ENCODE results near the gene WNT10A.
"Not testable (repeated sequence)": the region's sequence is repeated elsewhere in the genome, so short reads cannot be mapped to it uniquely, and the experiment has no call there.

Gene WNT10A

DNA sequence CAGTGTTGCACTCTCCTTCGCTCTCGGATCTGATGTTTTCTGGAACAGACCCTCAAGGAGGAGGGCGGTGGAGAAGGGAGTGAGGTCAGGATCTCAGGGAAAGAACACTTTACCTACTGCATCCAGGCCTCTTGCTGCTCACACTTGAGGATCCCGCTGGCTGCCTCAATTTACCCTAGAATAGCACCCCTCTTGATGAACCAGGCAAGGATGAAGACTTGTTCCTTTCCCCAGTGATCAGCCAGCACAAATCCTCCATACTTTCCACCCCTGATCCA, 14.2 kb downstream of the WNT10A start:
- no peak for DNase-seq

DNA sequence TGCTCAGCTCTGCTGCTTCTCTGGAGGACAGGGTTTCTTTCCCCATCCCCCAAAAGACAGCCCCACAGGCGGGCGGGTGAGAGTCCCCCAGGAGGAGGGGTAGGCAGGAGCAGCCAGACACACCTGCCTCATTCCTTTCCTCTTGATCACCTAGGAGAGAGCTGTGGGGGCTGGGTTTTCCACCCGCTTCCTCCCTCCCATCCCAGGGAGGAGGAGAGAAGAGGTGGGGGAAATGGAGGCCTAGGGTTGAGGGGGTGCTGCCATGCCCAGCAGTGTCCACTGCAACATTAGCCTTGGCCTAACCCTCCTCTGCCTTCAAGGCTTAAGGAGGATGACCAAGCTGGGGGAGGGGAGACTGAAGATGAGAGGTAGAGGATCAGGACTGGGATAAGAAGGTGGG, 14.7 kb downstream of the WNT10A start:
- peak in 2 of 3 experiments; percentile 29 to 61 for DNase-seq

DNA sequence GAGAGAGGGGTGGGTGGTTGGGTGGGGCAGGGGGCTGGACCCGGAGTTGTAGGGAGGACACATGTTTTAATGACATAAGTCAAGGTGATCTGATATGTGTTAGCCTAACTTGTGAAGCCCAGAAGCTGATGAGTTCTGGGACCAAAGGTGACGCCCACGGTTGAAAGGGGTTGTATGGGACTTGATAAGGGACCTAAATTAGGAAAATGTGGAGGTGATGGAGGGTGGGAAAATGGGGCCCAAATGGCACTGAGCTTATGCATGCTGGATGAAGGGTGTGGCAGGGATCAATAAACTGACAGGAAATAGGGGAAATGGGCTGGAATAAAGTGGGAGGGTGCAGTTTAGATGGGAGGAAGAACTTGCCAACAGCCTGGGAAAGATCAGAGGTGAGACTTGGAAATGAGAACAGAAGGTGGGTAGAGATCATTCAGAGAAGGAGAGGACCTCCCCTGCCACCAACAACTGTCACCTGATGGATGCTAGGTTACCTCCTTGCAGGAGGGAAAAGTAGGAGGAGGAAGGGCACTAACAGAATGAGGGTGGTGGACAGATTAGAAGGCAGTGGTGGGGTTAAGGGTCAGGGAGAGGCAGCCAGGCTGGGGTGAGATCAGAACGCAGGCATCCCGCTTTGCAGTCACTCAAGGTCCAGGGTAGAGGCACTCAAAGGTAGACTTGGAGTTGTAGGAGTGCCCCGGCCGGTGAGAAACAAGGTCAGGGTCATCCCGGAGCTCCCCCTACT, 15.3 kb downstream of the WNT10A start:
- DNase-seq, result no peak

DNA sequence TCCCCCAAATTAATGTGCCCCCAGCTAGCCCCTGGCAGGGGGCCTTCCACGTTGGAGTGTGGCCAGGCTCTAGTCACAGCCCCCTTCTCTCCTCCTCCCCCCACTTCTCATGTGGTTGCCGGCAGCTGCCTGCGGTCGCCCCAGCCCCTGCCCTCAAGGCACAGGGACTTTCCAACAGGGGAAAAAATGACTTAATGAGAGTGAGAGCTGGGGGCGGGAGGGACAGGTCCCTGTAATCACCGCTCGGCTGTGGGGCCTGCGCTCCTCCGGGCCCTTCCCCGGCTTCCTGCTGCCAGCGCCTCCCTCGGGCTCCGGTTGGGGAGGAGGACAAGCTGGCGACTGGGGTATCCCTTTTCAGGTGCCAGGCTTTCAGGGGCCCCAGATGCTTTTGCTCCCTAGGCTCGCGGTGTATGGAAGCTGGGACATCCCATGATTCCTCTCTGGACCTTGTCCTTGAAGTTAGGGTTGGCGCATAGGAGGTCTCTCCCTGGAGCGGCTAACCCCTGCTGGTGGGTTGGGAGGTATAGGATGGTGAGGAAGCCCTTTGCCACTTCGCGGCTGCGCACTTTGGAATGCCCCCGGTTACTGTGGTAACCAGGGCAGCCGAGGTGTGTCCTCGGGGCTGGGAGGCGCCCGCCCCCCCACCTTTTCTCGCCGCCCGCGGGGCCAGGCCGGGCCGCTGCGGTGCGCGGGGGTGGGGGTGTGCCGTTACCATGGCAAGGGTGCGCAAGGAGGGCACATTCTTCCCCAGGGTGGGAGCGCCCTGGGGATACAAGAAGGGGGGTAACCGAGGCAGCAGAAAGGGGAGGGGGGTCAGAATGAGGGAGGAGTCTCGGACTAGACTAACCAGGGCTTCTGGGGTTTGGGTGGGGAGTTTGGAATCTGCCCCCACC, 16.1 kb downstream of the WNT10A start:
- DNase-seq, result peak; percentile 33 to 95 (median 91)

DNA sequence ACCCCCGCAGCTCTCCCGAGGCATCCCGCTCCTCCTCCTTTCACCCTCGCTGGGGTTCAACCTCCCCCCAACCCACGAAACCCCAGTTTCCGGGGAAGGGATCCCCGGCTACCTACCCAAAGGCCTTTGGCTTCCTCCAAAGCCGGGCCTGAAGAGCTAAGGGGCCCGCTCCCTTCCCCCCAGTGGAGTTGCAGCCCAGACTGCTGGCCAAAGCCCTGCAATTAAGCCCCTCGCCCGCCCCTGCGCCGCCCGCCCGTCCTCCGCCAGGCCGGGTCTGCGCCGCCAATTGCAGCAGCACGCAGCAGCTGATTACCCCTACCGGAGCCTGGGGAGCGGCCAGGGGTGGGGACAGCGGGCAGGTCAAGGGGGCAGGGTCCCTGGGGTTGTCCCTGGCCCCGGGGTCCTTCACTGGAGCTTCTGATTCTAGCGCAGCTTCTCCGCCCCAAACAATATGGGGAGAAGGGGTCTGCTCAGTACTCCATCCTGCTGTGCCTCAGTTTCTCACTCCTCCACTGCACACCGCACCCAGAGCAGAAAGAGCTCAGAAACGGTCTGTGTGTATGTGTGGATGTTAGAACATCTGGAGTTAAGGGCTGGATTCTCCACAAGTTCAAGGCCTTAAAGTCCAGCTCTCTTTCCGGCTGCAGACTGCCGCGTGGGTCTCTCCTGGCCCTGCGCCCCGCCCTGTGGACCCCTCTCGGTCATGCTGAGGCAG, 16.9 kb downstream of the WNT10A start:
- DNase-seq, result peak in 2 of 3 experiments; percentile 78 to 84

DNA sequence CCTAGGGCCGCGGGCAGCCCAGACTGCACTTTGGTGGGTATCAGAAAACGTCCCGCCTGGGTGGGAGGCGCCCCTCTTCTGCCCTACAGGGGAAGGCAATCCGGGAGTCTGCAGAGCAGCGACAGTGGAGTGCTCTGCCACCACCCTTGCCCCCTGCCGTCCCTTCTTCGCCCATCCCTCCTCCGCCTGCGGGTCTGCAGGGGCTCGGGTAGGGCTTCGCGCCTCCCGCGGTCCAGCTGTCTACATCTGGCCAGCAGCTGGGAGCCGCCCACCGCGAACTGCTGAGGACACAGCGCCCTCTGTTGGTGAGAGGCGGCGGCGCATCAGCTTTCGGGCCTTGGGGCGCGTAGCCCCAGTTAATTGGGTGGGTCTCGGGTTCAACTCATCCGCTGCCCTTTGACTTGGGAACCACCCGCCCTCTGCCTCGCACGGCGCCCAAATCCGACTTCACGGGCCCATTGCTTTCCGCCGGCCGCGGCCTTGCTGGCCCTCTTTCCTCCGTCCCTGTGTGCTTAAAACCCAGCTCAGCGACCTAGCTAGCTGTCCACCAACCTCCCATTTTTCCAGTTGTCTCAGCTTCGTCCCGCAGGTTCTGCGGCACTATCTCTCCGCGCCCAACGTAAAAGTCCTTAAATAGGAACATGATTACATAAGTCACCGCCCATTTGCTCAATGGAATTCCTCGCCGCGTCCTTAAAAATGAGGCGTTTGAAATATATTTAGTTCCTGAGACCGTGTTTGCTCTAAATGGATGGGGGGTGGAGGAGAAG, 17.6 kb downstream of the WNT10A start:
- peak; percentile 30 to 65 (median 58) for DNase-seq

GRCh38 chr2:218899147-218899546, 18.5 kb downstream of the WNT10A start:
- no peak for DNase-seq

- DNase-seq, result no peak
Measured at GRCh38 chr2:218902427-218902826, 21.8 kb downstream of the WNT10A start.

DNA sequence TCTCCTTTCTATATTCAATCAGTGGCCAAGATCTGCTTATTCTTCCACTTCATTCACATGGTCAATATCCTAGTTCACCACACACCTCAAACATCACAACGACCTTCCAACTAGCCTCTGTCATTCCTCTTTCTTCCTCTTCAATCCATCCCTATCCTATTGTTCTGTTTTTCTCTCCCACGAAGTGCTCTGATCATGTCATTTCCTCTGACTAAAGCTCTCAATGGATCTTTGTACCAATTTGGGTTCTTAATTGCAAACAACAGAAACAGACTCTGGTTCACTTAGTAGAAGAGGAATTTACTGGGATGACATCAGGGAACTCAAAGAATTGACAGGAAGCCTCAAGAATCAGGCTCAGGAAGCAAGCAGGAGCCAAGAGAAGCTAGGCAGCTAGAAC, 23.5 kb downstream of the WNT10A start:
- no peak for DNase-seq

DNA sequence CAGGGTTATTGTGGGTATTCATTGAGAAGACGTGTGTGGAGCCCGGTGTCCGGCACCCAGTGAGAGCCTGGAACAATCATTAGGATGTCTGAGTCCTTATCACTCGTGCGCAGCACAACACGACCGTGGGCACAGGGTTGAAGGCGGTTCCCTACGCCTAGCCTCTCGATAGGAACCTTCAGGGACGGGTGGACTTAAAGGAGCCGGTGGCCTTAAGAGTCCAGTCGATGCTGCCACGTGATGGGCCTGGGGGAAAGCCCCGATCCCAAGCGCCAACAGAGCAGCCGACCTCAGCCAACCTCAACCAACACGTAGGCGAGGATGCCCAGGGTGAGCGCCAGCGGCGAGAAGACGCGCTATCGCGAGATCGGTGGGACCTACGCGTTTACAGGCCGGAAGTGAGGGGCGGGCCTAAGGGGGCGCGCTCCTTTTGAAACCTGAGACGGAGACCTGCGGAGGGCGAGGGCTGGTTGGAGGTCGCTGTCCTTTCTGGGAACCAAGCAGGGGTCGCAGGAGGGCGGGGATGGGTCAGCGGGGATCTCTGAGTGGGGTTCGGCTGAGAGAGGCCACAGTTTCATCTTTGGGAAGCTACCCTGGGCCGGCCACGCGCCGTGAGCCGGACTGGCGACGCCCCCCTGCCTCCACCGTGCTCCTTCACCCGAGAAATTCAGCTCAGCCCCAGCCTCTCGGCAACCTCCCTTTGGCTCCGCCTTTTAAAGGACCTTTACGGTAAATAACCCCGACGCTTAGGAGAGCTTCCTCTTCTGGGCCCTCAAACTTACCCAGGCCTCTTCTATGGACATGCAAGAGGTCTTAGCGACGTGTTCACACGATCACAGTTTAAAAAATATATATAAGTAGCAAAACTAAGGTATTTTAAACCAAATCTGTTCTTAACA, 28.3 kb downstream of the WNT10A start:
- peak; percentile 90 to 98 (median 95) for DNase-seq

- DNase-seq, result no peak
Measured at GRCh38 chr2:218910741-218911140, 30.1 kb downstream of the WNT10A start.

- no peak for DNase-seq
Measured at GRCh38 chr2:218920504-218920903, 39.9 kb downstream of the WNT10A start.

DNA sequence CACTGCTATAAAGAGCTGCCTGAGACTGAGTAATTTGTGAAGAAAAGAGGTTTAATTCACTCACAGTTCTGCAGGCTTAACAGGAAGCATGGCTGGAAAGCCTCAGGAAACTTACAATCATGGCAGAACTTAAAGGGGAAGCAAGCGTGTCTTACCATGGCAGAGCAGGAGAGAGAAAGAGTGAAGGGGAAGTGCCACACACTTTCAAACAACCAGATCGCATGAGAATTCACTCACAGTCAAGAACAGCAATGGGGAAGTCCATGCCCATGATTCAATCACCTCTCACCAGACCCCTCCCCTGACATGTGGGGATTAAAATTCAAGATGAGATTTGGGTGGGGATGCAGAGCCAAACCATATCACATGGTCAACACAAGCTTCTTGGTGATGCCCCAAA, 44.1 kb downstream of the WNT10A start:
- DNase-seq, result no peak

DNA sequence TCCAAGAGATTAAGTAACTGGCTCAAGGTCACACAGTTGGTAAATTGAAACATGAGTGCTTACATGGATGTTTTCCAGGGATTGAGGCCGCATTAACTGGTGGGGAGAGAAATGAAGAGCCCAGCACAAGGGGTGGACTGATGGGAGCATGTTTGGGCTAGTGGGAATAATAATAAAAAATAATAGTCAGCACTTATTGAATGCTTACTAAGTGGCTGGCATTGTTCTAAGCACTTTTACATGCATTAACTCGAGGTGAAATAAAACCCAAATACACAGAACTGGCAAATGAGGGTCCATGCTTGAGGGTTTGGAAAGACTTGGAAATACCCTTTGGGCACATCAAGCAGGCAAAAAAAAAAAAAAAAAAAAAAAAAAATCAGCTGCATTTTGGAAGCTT, 44.8 kb downstream of the WNT10A start:
- DNase-seq, result no peak

DNA sequence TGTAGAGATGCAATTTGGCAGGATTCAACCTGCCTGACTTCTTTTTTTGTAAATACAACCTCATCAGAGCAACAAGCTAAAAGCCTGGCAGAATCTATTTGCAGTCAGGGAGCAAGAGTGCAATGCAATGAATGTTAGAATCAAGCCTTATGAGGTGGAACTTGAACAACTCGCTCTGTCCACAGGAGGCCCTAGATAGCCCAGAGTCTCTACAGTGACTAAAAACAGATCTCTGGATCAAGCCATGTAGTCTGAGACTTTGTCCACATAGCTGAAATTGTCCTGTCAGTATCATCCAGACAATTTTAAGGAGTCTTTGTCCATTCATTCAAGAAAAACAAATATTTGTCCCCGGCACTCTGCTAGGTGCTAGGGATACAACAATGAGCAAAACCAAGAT, 46.8 kb downstream of the WNT10A start:
- DNase-seq, result peak in 2 of 3 experiments; percentile 57 to 91

DNA sequence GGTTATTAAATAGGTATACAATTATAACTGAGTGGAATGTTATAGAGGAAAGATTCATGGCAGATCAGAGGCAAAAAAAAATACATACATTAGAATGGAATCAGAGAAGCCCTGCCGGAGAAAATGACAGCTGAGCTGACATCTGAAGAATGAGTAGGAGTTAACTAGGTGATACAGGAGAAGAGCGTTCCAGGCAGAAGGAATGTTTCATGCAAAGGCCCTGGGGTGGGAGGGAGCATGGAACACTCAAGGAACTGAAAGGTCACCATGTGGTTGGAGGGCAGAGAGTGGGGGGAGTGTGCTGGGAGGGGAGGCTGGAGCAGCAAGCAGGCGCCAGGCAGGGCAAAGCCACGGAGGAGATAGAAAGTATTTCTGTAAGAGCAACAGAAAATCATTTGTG, 47.2 kb downstream of the WNT10A start:
- peak in 2 of 3 experiments; percentile 52 to 91 for DNase-seq

GRCh38 chr2:218930488-218930887, 49.8 kb downstream of the WNT10A start:
- DNase-seq, result not testable (repeated sequence)

- not testable (repeated sequence) for DNase-seq
Measured at GRCh38 chr2:218931751-218932150, 51.1 kb downstream of the WNT10A start.
